GM12873 (cell line): ENCODE data around the gene TTLL5.

Experiments used
- TF ChIP-seq, protein P1 (sequence below): IDR thresholded peaks from 2 replicates; pipeline ENCODE4 v1.5.1; 2012; ENCODE audit warnings: low read depth, mild to moderate bottlenecking, moderate library complexity, low read length, control low read depth; ENCODE audit not compliant: insufficient read depth; ENCODE audit errors: missing control alignments

Gene TTLL5

DNA sequence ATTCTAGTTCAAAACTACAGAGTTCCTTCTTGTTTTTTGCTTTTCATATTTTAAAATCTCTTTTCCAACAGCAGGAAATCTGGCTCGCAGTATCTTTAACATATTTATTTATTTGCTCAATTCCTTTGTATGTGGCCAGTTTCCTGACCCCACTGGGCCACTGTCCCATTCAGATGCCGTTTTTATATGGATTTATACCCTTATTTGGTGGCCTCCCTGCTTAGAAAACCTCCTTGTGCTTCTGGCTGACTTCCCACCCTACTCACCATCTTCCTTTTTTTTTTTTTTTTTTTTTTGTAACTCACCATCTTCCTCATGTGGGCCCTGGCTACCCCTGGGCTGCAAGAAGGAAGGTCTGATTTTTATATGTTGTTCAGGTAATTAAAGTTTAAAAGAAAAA, 53.9 kb downstream of the TTLL5 start:
- TF ChIP-seq, protein P1, sequence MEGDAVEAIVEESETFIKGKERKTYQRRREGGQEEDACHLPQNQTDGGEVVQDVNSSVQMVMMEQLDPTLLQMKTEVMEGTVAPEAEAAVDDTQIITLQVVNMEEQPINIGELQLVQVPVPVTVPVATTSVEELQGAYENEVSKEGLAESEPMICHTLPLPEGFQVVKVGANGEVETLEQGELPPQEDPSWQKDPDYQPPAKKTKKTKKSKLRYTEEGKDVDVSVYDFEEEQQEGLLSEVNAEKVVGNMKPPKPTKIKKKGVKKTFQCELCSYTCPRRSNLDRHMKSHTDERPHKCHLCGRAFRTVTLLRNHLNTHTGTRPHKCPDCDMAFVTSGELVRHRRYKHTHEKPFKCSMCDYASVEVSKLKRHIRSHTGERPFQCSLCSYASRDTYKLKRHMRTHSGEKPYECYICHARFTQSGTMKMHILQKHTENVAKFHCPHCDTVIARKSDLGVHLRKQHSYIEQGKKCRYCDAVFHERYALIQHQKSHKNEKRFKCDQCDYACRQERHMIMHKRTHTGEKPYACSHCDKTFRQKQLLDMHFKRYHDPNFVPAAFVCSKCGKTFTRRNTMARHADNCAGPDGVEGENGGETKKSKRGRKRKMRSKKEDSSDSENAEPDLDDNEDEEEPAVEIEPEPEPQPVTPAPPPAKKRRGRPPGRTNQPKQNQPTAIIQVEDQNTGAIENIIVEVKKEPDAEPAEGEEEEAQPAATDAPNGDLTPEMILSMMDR: no peak

- TF ChIP-seq, protein P1: no peak
Observed at GRCh38 chr14:75715926-75716780, 55.1 kb downstream of the TTLL5 start.

DNA sequence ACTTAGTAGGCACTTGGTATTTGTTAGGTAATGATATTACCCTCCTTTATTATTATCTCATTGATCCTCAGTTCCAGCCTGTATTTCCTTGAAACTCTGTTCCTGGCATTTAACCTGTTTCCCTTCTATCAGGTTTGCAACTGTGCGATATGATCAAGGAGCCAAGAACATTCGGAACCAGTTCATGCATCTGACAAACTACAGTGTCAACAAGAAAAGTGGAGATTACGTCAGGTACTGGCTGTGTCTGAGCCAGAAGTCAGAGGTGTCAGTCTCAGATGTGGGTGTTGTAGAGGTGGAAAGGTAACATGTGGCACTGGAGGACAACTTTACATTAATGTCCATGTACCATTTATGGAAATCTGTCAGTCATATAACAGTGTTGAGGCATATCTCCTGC, 56.7 kb downstream of the TTLL5 start:
- TF ChIP-seq, protein P1: no peak

DNA sequence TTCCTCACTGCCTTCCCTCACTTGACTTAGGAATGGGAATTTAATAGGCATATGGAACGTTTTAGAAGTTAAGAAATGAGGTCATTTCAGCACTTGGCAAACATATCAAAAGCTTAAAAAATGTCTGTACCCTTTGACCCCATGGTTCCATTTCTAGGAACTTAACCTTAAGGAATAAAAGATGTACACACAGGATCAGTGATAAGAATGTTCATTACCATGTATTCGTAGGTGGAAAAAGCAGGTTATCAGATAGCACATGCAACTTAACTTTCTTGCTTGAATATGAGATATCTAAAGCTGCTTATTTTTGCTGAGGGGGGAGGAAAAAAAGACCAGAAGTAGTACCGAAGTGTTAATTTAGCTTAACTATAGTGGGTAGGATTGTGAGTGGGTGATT, 57.2 kb downstream of the TTLL5 start:
- TF ChIP-seq, protein P1: no peak

DNA sequence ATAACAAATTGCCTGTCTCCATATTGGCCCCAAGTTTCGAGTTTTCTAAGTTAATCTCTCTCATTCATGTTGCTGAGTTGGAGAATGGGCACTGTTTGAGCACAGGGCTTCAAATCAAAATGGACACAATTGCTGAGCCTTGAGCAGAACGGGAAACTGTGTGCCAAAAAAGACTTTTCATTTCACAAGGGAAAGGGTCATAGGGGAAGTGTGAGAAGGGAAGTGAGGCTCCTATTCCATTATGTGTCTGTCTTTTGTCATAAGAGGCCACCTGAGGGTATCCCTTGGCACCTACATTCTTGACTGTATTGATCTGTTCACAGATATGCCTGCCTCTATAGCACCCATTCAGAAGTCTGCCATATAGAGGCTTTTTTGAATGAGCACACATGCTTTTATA, 59.1 kb downstream of the TTLL5 start:
- TF ChIP-seq, protein P1: no peak

DNA sequence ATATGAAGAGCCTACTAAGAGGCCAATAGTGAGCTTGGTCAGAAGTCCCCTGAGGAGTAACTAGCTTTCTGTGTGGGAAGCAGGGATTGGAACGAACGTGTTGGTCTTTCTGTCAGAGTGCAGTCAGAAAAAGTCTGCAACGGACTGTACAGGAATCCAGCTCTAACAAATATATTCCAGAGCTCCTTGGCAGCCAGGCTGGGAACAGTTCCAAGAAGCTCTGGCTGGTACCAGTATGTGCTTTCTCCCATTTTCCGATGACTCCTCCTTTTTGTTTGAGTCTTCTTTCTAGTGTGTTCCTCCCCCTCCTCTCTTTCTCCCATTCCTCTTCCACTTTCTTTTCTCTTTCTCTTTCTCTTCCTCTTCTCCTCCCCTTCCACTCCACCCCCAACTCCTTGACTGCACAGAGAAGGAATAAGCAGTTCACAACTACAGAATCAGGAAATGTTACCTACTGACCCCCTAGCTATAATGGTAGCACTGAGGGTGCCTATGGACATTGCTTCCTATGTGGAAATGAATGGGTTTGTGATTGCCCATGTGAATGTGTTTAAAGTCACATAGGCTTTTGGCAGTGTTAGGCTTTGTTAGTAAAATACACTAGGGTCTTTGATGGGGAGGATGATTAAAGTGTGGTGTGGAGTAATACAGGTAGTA, 59.9 kb downstream of the TTLL5 start:
- TF ChIP-seq, protein P1: no peak

GRCh38 chr14:75723716-75724115, 62.7 kb downstream of the TTLL5 start:
- TF ChIP-seq, protein P1: no peak
